ENCODE results near the gene ALAD.
"Not testable (repeated sequence)": the region's sequence is repeated elsewhere in the genome, so short reads cannot be mapped to it uniquely, and the experiment has no call there.

The ALAD gene

DNA sequence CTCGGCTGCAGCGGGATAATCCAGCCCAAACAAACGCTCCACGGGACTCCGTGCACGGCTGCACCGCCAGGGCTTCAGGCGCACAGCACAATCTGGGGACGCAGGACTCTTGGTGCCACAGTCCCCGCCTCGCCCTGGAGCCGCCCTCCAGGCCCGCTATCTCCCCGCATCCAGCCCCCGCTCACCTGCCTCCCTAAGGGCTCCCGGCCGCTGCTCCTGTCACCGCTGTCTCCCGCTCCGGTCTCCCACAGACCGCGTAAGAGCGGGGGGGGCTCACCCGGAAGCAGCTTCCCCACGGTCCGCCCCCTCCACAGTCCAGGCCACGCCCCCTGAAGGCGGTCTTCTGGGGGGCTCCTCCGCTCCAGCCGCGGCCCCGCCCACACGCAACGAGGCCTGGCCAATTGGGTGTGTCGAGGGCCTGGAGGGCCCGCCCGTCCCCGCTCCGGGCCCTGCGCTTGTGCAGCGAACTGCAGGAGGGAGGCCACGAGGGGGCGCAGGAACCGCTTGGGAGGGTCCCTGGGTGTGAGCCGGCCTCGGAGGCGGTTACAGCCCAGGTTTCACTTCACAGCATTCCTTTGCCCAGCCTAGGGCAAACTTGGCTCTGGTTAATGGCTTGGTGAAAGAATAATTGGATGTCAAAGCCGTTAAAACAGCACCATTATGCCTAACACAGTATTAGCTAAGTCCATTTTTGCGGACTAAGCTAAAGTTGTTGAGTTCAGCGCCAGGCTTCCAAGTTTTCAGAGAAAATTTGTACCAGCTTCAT is at the start of gene ALAD:
Gene ALAD (minus strand): TSS at position 258 of the 766 bp plus-strand sequence. CDS start 7,725 bp downstream, outside the sequence.
- DNase-seq (ENCODE audit: low read depth), result peak; percentile 99

DNA sequence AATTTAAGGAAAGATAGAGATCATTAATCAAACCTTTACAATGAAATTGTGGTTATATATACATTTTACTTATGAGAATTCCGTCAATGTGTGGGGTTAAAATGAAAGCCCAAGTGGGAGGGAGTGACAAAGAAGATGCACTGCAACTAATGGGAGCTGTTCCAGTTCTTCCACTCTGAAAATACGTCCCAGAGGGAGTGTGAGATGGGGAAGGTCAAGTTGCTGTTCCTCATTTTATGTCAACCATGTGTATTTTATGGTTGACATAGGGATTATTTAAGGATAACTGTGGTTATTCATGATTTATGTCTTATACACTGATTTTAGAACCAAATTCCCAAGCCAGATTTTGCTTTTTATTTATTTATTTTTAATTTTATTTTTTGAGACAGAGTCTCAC is 48.3 kb upstream of the ALAD start:
- DNase-seq (ENCODE audit: low read depth), result no peak

DNA sequence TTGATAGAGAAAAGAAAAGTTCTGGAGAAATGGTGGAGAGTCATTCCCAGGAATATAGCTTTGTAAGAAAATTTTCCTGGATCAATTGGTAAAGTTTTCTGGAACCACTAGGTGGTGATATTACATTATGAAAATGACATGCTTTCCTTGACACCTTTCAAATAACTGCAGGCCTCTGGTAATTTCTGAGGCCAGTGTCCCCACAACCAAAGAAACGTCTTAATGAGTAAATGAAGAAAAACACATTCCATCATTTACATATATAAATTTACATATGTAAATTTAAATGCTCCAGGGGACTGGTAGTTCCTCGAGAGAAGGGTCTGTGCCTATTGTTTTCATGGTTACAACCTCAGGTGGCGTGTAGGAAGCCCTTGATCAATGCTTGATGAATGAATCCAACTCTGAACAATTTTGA is 45.2 kb upstream of the ALAD start:
- no peak for DNase-seq (ENCODE audit: low read depth)

DNA sequence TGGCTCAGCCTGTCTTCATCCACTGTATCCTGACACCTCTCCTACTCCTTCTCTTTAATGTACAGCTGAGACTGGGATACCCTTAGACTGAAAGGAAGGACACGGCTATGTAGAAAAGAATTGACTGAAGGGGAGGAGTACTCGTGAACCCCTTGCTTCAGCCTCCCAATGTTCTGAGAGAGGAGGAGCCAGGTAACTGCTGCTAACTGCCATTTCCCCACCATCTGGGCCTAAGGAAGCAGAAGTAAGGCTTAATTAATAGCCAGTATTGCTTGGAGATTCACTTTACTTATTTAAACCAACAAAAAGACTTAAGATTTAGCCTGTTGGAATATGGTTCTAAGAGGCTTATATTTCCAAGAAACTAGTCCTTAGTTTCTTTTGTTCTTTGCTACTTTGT is 43.7 kb upstream of the ALAD start:
- DNase-seq (ENCODE audit: low read depth), result no peak

DNA sequence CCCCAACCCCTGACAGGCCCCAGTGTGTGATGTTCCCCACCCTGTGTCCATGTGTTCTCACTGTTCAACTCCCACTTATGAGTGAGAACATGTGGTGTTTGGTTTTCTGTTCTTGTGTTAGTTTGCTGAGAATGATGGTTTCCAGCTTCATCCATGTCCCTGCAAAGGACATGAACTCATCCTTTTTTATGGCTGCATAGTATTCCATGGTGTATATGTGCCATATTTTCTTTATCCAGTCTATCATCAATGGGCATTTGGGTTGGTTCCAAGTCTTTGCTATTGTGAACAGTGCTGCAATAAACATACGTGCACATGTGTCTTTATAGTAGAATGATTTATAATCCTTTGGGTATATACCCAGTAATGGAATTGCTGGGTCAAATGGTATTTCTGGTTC is 36.6 kb upstream of the ALAD start:
- not testable (repeated sequence) for DNase-seq (ENCODE audit: low read depth)

DNA sequence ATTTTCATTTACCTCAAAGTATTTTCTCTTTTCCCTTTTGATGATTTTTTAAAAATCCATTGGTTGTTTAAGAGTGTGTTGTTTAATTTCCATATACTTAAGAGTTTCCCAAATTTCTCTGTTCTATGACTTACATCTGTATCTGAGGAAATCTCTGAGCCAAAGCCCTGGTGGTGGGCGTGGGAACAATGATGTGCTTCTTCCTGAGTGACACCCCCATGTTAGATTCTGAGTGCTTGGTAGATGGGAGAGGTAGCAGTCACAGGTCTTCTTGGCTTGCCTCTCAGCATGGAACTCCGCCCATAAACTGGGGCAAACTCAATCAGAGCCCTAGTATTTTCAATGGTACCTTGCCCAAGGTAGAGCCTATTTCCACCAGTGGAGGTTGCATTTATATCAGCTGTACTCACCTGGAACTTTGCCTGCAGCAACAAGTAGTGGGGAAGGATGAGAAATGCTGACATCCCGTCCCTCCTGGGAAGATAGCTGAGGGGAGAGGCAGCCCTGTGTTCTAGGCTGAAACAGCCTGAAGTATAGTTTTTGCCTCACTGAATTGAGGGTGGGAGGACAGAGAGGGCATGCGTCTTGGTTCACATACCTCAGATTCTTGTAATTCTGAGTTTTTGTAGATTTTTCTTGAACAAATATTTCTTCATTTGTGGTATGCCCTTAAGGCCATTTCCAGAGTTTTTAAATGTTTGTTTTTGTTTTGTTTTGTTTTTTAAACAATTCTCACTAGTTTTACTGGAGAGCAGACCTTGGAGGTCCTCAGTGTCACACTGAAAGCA is 35.8 kb upstream of the ALAD start:
- DNase-seq (ENCODE audit: low read depth), result no peak

DNA sequence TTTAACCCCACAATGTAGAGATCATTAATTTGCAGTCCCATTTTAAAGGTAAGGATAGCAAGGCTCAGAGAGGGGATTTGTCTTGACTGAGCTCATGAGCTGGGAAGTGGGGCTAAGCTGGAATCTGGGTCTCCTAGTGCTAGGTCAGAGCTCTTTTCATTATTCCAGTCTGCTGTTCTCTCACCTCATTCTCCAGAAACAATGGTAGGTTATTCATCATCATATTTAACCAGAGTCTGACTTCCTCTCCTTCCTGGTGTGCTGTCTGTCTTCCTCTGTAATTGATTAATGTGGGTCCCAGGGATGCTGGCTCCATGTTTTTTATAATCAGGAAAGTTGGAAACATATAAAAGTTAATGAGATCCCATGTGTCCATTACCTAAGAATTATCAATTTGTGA is 30.1 kb upstream of the ALAD start:
- DNase-seq (ENCODE audit: low read depth), result no peak

DNA sequence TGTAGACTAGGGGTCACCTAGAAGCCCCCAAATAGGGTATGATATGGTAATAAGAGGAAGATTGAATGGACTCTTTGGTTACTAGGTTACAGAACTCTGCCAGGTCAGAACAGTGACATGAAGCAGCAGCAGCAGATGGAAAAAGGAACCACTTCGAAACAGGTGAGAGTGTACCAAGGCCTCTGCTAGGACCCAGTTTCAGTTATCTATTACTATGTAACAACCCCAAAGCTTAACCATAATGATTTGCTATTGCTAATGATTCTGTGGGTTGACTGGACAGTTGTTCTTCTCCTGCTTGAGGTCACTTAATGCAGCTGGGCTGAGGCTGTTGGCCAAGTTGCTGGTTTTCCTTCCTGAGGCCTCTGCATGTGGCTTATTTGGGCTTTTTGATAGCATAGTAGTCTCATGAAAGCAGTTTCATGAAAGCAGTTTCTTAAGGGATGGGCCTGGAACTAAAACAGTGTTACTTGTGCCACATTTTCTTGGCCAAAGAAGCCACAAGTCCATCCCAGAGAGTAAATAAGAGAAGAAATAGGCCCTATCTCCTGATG is 27.1 kb upstream of the ALAD start:
- no peak for DNase-seq (ENCODE audit: low read depth)

DNA sequence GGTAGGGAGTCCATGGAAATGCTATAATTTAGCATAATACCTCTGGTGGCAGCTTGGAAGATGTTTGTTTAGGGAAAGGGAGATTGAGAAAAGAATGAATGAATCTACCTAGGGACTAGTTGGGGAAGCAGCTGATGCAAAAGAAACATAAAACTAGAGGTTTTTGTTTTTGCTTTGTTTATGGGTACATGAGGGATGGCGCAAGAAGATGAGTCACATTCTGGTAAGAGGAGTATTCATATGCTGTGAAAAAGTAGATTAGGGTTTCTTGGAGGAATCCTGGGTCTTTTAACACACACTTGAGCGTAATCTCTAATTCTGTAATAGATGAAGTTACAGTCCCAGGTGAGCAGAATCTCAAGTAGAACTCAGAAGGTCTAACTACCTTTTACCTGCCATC is 26.5 kb upstream of the ALAD start:
- no peak for DNase-seq (ENCODE audit: low read depth)

DNA sequence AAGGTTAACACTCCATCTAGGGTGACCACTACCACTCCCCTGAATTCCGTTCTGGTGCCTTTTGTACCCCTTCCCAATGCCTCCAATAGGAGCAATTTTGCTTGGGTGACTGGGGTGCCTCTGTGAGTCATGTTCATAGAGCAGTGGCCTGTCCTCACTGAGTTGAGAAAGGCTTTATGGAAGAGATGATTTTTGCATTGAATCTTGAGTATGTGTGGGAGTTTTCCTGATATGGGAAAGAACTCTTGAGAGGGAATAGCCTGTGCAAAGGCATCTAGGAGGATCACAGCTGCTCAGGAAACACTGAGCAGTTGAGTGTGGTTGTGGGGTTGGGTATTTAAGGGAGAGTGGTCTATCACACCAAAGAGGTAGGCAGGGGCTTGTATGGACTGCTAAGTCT is 25.6 kb upstream of the ALAD start:
- no peak for DNase-seq (ENCODE audit: low read depth)

DNA sequence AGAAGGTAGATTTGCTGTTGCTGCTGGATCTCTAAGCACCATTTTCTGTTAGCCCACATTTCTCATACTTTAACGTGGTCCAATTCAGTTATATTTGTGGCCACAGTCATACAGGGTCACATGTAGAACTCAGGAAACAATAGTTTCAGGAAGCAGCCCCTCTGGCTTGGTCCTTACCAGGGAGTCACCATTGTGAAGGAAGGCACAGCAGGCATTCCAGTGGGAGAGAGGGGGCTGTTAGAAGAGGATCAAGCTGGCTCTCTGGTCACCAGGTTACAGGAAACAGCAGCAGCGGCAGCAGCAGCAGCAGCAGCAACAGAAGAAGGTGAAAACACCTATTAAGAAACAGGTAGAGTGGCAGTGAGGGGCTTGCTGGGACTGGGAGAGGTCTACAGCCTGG is 24.0 kb upstream of the ALAD start:
- no peak for DNase-seq (ENCODE audit: low read depth)

DNA sequence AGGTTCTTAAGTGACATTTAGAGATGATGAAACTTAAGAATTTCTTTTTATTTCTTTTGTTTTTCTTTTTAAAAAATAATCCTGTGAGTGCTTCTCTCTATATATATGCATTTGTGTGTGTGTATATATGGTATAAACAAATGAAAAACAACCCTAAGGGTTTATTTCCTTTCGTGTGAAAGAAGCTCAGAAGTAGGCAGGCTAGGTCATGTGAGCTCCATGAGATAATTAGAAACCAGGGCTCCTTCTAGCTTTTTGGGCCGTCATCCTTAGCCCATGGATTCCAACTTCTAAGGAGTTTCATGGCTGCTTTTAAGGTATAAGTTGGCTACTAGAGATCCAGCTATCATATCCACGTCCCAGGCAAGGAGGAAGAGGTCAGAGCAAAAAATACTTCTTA is 20.6 kb upstream of the ALAD start:
- no peak for DNase-seq (ENCODE audit: low read depth)

DNA sequence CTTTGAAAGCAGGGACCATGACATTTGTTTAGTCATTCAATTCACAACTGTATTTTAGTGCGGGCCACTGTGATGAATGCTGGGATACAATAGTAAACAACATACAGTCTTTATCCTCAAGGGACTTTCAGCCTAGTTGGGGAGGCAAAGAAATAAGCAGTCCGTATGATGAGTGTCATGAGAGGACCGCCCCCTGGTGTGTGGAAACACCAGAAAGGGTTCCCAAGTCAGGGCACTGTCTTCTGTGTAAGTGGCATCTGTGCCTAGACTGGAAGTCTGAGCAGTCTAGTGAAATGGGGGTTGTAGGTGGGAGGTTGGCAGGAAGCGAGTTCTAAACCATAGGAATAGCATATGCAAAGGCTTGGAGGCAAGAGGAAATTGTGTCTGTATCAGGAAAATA is 16.3 kb upstream of the ALAD start:
- no peak for DNase-seq (ENCODE audit: low read depth)

DNA sequence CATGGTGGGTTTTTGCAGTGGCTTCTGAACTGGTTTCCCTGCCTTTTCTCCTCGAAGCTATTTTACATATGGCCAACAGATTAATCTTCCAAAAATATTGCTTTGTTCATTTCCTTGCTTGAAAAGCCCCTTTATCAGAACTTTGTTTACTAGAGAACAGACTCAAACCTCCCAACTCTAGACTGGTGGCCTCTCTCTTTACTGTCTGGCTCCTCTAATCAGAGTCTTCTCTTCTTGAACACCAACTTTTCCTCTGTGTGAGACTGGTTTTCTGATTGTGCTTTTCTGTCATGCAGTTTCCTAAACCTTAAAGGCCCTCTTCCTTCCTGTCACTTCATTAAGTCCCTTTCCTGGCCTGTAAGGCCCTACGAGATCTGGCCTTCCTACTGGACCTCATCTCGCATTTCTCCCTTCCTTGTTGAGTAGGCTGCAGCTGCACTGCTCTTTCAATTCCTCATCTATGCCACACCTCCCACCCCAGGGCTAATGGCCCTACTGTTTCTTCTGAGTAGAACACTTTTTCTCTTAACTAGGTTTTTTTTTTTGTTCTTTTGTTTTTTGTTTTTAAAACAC is 15.2 kb upstream of the ALAD start:
- no peak for DNase-seq (ENCODE audit: low read depth)

DNA sequence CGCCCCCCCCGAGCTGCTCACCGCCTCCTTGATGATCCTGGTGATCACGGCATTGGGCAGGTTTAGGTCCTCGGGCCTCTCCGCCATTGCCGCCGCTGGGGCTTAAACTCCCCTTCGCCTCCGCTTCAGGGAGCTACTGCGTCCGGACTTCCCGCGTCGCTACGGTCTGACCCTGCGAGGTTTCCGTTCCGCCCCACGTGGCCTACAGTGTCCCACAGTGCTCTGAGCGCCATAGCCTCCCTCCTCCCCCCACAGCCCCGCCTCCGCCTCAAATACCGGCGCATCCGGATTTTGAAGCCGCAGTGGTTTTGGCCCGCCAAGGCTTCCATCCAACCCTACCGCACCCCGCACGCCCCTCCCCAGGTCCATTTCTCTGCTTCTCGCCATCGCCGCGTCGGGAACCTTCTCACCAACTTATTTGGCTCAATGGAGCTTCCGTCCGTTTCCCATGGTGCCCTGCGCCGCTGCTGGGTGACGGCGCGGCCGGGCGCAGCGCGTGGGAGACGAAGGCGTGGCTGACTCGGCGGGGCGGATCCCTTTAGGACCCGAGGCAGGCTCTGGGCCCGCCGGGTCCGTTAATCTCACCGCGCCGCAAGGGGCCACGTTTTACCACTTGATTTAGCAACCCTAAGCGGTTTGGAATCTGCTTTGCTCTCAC is 9.3 kb upstream of the ALAD start, which contains the start of the genes C9orf43 and POLE3:
Gene C9orf43 (plus strand): TSS at position 541 of the 658 bp plus-strand sequence. CDS start 2,747 bp downstream, outside the sequence.
Gene POLE3 (minus strand): TSS at position 469 of the 658 bp plus-strand sequence. CDS start 382 bp downstream, at position 87.
- DNase-seq (ENCODE audit: low read depth), result peak; percentile 88

DNA sequence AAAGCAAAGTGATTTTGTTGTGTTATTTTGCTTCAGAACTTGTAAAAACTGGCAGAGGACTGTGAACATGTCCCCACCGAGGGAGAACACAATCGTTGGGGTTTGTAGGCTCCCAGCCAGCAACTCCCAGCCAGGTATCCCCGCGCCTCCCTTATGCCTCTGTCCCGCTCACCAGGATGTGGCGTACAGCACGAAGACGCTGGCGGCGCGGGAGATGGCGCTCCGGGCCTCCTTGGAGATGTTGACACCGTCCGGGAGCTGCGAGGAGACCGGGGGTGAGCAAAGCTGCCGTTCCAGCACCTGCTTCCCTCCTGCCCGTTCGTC is 8.8 kb upstream of the ALAD start:
- no peak for DNase-seq (ENCODE audit: low read depth)

DNA sequence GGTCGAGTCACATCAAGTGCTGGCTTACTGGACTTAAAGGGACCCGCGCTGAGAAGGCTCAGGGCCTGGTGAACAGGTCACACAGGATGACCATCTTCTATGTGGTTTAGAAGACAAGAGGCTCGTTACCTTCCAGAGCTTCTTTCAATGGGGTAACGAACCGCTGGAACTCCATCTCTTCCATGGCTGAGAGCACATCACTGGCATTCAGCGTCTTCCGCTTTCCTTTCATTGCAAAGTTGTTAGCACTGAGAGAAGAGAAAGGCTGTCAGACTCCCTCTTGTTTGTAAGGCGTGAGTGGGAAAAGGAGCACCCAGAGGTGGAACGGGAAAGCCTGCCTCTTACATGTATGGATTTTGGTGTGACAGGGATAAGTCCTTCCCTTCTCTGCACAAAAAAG is 8.4 kb upstream of the ALAD start:
- no peak for DNase-seq (ENCODE audit: low read depth)

DNA sequence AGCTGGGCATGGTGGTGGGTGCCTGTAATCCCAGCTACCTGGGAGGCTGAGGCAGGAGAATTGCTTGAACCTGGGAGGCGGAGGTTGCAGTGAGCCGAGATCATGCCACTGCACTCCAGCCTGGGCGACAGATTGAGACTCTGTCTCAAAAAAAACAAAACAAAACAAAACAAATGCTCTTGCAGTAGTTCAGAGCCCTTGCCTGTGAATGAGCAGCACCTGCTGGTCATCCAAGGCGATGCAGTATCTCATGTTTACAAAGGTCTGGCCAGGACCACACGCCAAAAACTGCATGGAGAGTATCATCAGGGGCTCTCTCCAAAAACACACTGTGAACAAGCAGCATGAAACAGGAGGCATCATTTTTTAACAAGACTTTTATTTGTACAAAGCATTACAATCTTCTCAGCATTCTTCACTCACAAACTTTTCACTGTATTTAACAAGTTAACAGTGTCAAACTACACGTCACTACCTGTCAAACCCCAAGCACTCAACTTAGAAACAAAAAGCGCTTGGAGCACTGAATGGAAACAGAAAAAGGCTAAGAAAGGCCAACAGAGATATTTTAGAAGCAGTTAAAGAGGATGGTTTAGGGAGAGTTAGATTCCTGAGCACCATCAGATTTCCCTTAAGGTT is 5.9 kb upstream of the ALAD start:
- peak; percentile 21 for DNase-seq (ENCODE audit: low read depth)

DNA sequence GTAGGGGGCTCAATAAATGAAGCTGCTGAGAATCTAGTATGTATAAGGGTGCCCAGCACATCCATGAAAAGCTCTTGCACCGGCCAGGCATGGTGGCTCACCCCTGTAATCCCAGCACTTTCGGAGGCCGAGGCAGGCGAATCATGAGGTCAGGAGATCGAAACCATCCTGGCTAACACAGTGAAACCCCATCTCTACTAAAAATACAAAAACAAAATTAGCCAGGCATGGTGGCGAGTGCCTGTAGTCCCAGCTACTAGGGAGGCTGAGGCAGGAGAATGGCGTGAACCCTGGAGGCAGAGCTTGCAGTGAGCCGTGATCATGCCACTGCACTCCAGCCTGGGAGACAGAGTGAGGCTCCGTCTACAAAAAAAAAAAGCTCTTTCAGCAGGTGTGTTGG is 5.3 kb upstream of the ALAD start:
- DNase-seq (ENCODE audit: low read depth), result not testable (repeated sequence)

DNA sequence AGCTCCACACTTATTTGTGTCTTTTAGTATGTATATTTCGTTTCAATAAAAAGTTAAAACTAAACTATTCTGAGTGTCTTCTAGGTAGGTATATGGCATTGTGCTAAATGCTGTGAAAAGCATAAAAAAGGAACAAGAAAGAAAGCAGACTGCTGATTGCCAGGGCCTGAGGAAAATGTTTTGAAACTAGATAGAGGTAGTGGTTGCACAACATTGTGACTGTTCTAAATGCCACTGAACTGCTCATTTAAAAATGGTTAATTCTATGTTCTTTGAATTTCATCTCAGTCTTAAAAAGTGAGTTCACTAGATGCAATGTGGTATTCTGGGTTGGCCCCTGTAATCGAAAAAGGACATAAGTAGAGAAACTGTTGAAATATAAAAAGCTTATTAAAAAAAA is 2.6 kb upstream of the ALAD start:
- no peak for DNase-seq (ENCODE audit: low read depth)

DNA sequence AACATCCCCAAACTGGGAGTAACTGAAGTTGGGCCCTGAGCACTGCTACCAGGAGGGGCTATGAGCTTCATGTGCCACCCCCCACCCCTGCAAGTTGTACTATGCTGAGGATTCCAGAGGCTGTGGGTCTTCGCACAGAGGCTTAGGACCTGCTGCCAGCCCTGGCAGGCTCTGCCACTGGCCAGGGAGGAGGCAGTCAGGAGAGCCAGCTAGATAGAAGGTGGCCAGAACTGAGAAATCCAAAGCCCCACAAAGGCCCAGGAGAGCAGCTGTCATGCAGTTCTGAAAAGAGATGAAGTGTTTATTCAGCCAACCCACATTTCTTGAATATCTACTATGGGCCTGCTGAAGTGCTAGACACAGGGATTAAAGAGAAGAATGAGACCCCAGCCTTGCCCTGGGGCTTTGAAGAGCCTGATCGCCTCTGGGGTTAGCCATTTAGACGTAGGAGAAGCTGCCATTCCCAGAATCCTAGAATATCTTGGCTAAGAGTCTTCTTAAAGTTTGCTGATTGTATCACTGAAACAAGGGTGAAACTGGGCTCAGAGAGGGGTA is 1.4 kb downstream of the ALAD start:
- no peak for DNase-seq (ENCODE audit: low read depth)
